Esophagus muscularis mucosa (tissue), 4 donors: ENCODE measurements around the gene ADIPOR1. TPM values are rescaled to one million over a fixed set of nuclear protein-coding genes. Genes with fewer than 3 reads are reported as not detected.
"Not testable (repeated sequence)": the region's sequence is repeated elsewhere in the genome, so short reads cannot be mapped to it uniquely, and the experiment has no call there.

Experiments
- DNase-seq: peaks from one replicate; pipeline ENCODE4 v3.0.0-alpha.2; 2017; ENCODE audit errors: extremely low spot score
- H3K27ac ChIP-seq, 4 donors: fragments of 200-600 bp; sonication (generic); replicated peaks in 1 of 4; 1 replicate in 3 of 4; 2 replicates in 1 of 4; pipeline ENCODE4 v1.5.1; 2016 to 2019; ENCODE audit warnings: mild to moderate bottlenecking in 1 of 4
- H3K27me3 ChIP-seq, 4 donors: fragments of 200-600 bp; sonication (generic); one replicate each; pipeline versions ENCODE4 v1.5.1 to v1.6.0; 2016 to 2019
- H3K36me3 ChIP-seq, 4 donors: fragments of 200-600 bp; sonication (generic); one replicate each; pipeline ENCODE4 v1.5.1; 2016 to 2019
- H3K4me1 ChIP-seq, 4 donors: fragments of 200-600 bp; sonication (generic); one replicate each; pipeline ENCODE4 v1.5.1; 2016 to 2019
- H3K4me3 ChIP-seq, 4 donors: fragments of 200-600 bp; sonication (generic); 1 replicate in 2 of 4; 2 replicates in 2 of 4; pipeline ENCODE4 v1.5.1; 2016 to 2019; ENCODE audit warnings: mild to moderate bottlenecking in 4 of 4, moderate library complexity in 1 of 4
- H3K9me3 ChIP-seq, 4 donors: fragments of 200-600 bp; sonication (generic); 1 replicate in 3 of 4; 2 replicates in 1 of 4; pipeline ENCODE4 v1.5.1; 2016 to 2019
- CTCF ChIP-seq, 3 experiments: fragments of 200-600 bp in 2 of 3; fragments of 450-650 bp in 1 of 3; sonication (generic) in 2 of 3; IDR thresholded peaks; one replicate each; pipeline ENCODE4 v1.5.1; 2017 to 2019; ENCODE audit warnings: antibody characterized with exemption in 3 of 3, mild to moderate bottlenecking in 2 of 3, moderate library complexity in 1 of 3
- EP300 ChIP-seq: sonication (generic); formaldehyde crosslinking; IDR thresholded peaks from one replicate; pipeline ENCODE4 v1.6.1; 2017; ENCODE audit warnings: antibody characterized with exemption
- POLR2A ChIP-seq: fragments of 450-650 bp; IDR thresholded peaks from one replicate; pipeline ENCODE4 v1.6.1; 2017; ENCODE audit warnings: antibody characterized with exemption, moderate library complexity, mild to moderate bottlenecking, low read depth
- POLR2AphosphoS5 ChIP-seq, 2 donors: sonication (generic); formaldehyde crosslinking; IDR thresholded peaks; one replicate each; pipeline ENCODE4 v1.6.1; 2017; ENCODE audit warnings: antibody characterized with exemption in 2 of 2
- WGBS: methylation state at CpG from one replicate; pipeline ENCODE4 v1.1.5; 2018; 5-methylcytosine and 5-hydroxymethylcytosine counted together
- intact Hi-C: fragments of 100-400 bp; cut with DNase I; formaldehyde crosslinking; loops from one replicate; pipeline ENCODE4 v1.15.1; 2023
- total RNA-seq, 4 donors: library from RNA; depleted of rRNA; stranded (reverse); fragments of >200 nt; gene quantifications; one replicate each; pipeline versions ENCODE4 v1.1.0 to v1.2.1, GENCODE V29; 2016

Gene ADIPOR1
- total RNA-seq, 4 donors from 2014 or later, result 53.6 to 93.4 (median 70.0) TPM

GRCh38 chr1:202909494-202909893 is 48.6 kb downstream of the ADIPOR1 start:
- H3K9me3 ChIP-seq, result no peaks in the 10 kb centered on the region
- no peak for TF ChIP-seq POLR2AphosphoS5 (IDR thresholded peaks at IDR 0.05)
- no peak for TF ChIP-seq EP300
- TF ChIP-seq CTCF (IDR thresholded peaks at IDR 0.05), result no peak
- TF ChIP-seq POLR2A, result no peak
- no peak overlapping the region for H3K4me3 ChIP-seq
- H3K27me3 ChIP-seq, result no peaks in the 10 kb centered on the region
- DNase-seq, result no peak
- WGBS, result 61% methylated on average over 1 of the region's 1 CpG
- no peaks in the 10 kb centered on the region for H3K4me1 ChIP-seq
- intact Hi-C loops, result no loop called here
- no peak overlapping the region for H3K27ac ChIP-seq
- peaks cover 61 to 96% (median 87%) of the 10 kb centered on the region in 4 donors for H3K36me3 ChIP-seq

GRCh38 chr1:202908998-202909397 is 49.1 kb downstream of the ADIPOR1 start:
- H3K36me3 ChIP-seq, result peaks cover 59 to 94% (median 87%) of the 10 kb centered on the region in 4 donors
- no peak overlapping the region for H3K4me3 ChIP-seq
- no peak for DNase-seq
- H3K27me3 ChIP-seq, result no peaks in the 10 kb centered on the region
- 95% methylated on average over 6 of the region's 6 CpGs for whole genome bisulfite sequencing
- H3K4me1 ChIP-seq, result no peaks in the 10 kb centered on the region
- no peak for TF ChIP-seq POLR2AphosphoS5 (IDR thresholded peaks at IDR 0.05)
- TF ChIP-seq CTCF (IDR thresholded peaks at IDR 0.05), result no peak
- no peak for TF ChIP-seq POLR2A
- TF ChIP-seq EP300, result no peak
- intact Hi-C loops, result no loop called here
- no peaks in the 10 kb centered on the region for H3K9me3 ChIP-seq
- H3K27ac ChIP-seq, result no peak overlapping the region

GRCh38 chr1:202905331-202905730 is 52.8 kb downstream of the ADIPOR1 start:
- H3K9me3 ChIP-seq, result no peaks in the 10 kb centered on the region
- H3K27ac ChIP-seq, result no peak overlapping the region
- no peak overlapping the region for H3K4me3 ChIP-seq
- DNase-seq, result no peak
- 71% methylated on average over 4 of the region's 4 CpGs for WGBS
- H3K27me3 ChIP-seq, result no peaks in the 10 kb centered on the region
- intact Hi-C loops, result no loop called here
- peaks cover 49 to 87% (median 77%) of the 10 kb centered on the region in 4 donors for H3K36me3 ChIP-seq
- no peak for TF ChIP-seq POLR2AphosphoS5 (IDR thresholded peaks at IDR 0.05)
- TF ChIP-seq EP300, result no peak
- no peak for TF ChIP-seq POLR2A
- TF ChIP-seq CTCF (IDR thresholded peaks at IDR 0.05), result no peak
- H3K4me1 ChIP-seq, result no peaks in the 10 kb centered on the region

DNA sequence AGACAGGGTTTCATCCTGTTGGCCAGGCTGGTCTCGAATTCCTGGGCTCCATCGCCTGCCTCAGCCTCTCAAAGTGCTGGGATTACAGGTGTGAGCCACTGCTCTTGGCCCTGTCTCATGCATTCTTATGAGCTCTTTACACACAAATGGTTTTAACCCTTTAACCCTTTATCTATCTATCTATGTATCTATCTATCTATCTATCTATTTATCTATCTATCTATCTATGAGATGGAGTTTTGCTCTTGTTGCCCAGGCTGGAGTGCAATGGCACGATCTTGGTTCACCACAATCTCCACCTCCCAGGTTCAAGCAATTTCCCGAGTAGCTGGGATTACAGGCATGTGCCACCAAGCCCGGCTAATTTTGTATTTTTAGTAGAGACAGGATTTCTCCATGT is 54.3 kb downstream of the ADIPOR1 start:
- intact Hi-C loops, H3K4me3 ChIP-seq, H3K9me3 ChIP-seq, DNase-seq, H3K27me3 ChIP-seq, H3K4me1 ChIP-seq, H3K27ac ChIP-seq: not testable (repeated sequence)
- WGBS, result 91% methylated on average over 5 of the region's 5 CpGs
- peaks cover 33 to 86% (median 76%) of the 10 kb centered on the region in 4 donors for H3K36me3 ChIP-seq

DNA sequence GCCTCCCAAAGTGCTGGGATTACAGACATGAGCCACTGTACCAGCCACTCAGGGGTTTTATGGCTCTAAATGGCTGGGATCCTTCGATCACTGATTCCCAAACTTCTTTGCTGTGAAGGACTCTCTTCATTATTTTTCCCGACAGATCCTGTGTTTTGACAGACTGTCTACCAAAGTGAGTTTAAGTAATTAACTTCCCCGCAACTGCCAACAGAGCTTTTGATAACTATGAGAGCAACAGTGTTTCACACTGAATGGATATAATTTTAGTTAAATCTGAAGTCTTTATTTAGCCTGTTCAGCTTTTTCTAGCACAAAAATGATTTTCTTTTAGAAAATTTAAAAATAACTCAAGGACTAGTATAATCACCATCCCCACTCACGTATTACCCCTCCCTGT is 56.6 kb downstream of the ADIPOR1 start:
- peaks cover 19 to 83% (median 71%) of the 10 kb centered on the region in 4 donors for H3K36me3 ChIP-seq
- H3K27ac ChIP-seq, result no peak overlapping the region
- no peak overlapping the region for H3K4me3 ChIP-seq
- H3K9me3 ChIP-seq, result no peaks in the 10 kb centered on the region
- no peaks in the 10 kb centered on the region for H3K4me1 ChIP-seq
- TF ChIP-seq EP300, result no peak
- TF ChIP-seq POLR2A, result no peak
- no peak for TF ChIP-seq CTCF (IDR thresholded peaks at IDR 0.05)
- TF ChIP-seq POLR2AphosphoS5 (IDR thresholded peaks at IDR 0.05), result no peak
- 89% methylated on average over 4 of the region's 4 CpGs for WGBS
- intact Hi-C loops, result no loop called here
- no peak for DNase-seq
- no peaks in the 10 kb centered on the region for H3K27me3 ChIP-seq
